ENCODE data around the gene PKIB.

DNA sequence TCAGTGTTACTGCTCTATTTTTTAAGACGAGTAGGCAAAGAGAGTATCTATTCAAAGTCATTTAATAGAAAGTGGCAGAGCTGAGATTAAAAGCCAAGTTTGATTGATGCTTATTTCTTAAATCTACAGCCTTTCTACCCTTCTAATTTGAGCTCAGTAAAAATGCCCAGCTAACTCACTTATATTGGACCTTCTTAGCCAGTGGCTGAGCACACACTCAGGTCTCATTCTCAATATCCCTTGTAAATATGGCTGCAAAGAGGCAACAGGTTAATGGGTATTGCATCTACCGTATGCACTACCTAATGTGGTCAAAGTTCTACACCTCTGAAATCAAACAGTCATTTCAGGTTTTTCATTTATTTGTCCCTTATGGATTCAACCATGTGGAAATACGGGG, 6.7 kb downstream of the PKIB start:
- TF ChIP-seq ESRRA (IDR thresholded peaks at IDR 0.05; ENCODE audit: low read length) (no peak), EZH2 (IDR thresholded peaks at IDR 0.05; ENCODE audit: borderline replicate concordance, control insufficient read depth, low read depth, low read length) (no peak), SUZ12 (IDR thresholded peaks at IDR 0.05; ENCODE audit: unreplicated experiment) (no peak), CTCF (IDR thresholded peaks at IDR 0.05 in 2 of 3, conservative IDR thresholded peaks at IDR 0.05 in 1 of 3; ENCODE audit: control insufficient read depth in 2 of 3, extremely low read depth in 1 of 3, insufficient read depth in 1 of 3, low read depth in 3 of 3, low read length in 3 of 3) (no peak), NFYB (IDR thresholded peaks at IDR 0.05; ENCODE audit: insufficient read depth, low read depth, low read length) (no peak), NR2C2 (IDR thresholded peaks at IDR 0.05; ENCODE audit: borderline replicate concordance, control insufficient read depth, insufficient read length, low read depth) (no peak), EP300 (IDR thresholded peaks at IDR 0.05; ENCODE audit: borderline replicate concordance in 1 of 2, control insufficient read depth in 1 of 2, low read depth in 2 of 2, low read length in 2 of 2) (no peak), NBN (IDR thresholded peaks at IDR 0.05) (no peak), ZBTB33 (IDR thresholded peaks at IDR 0.05) (no peak)

Measured in GM12878 (cell line).